CD4-positive, alpha-beta T cell (primary cell): ENCODE data around the gene ADGRD2. TPM values are rescaled to one million over a fixed set of nuclear protein-coding genes. Genes with fewer than 3 reads are reported as not detected.

Source experiments
- ATAC-seq: fragments of 200-7000 bp; cut with Tn5 transposase; one replicate; pipeline ENCODE4 v1.10.0; 2022; ENCODE audit warnings: mild to moderate bottlenecking; ENCODE audit not compliant: poor library complexity
- CTCF ChIA-PET: fragments of 350-600 bp; sonication (Branson Sonifier 250); formaldehyde crosslinking; loops from one replicate; lab custom pipeline; 2021; ENCODE audit warnings: antibody characterized with exemption, inconsistent platforms; lab: Charles Lee
- POLR2A ChIA-PET: fragments of 350-600 bp; sonication (Branson Sonifier 250); formaldehyde crosslinking; loops from one replicate; lab custom pipeline; 2021; ENCODE audit warnings: antibody characterized with exemption, inconsistent platforms; lab: Charles Lee
- DNase-seq, 14 experiments: peaks; one replicate each; pipeline ENCODE4 v3.0.0-alpha.2; 2013 to 2020; ENCODE audit warnings: mixed read lengths in 2 of 14
- H3K27ac ChIP-seq, 2 donors: one replicate each; pipeline versions ENCODE4 v1.5.1 to v1.7.0; 2013; ENCODE audit warnings: low read length in 2 of 2, low read depth in 1 of 2, mild to moderate bottlenecking in 1 of 2
- H3K27me3 ChIP-seq, 2 experiments: 1 replicate in 1 of 2; 2 replicates in 1 of 2; pipeline versions ENCODE4 v1.6.1 to v1.7.0; 2013; ENCODE audit warnings: low read length in 2 of 2, control low read depth in 1 of 2, mild to moderate bottlenecking in 1 of 2, moderate library complexity in 1 of 2; ENCODE audit not compliant: insufficient read depth in 2 of 2, control insufficient read depth in 1 of 2
- H3K36me3 ChIP-seq: one replicate; pipeline ENCODE4 v1.6.1; 2013; ENCODE audit warnings: low read length, control low read depth; ENCODE audit not compliant: insufficient read depth
- H3K4me1 ChIP-seq: one replicate; pipeline ENCODE4 v1.6.1; 2013; ENCODE audit warnings: low read length, control low read depth; ENCODE audit not compliant: insufficient read depth
- H3K4me3 ChIP-seq: one replicate; pipeline ENCODE4 v1.5.1; 2013; ENCODE audit warnings: mild to moderate bottlenecking, low read length, moderate library complexity
- H3K9me3 ChIP-seq, 2 experiments: 1 replicate in 1 of 2; 2 replicates in 1 of 2; pipeline versions ENCODE4 v1.6.1 to v1.7.0; 2013; ENCODE audit warnings: low read length in 2 of 2, mild to moderate bottlenecking in 2 of 2, control low read depth in 1 of 2, moderate library complexity in 1 of 2; ENCODE audit not compliant: control insufficient read depth in 1 of 2, insufficient read depth in 1 of 2
- H3K27ac Mint-ChIP-seq: one replicate; pipeline ENCODE4 v1.8.0; 2020; ENCODE audit warnings: mixed read lengths
- H3K27me3 Mint-ChIP-seq: one replicate; pipeline ENCODE4 v1.8.0; 2021; ENCODE audit warnings: mixed read lengths
- H3K36me3 Mint-ChIP-seq: one replicate; pipeline ENCODE4 v1.8.0; 2021; ENCODE audit warnings: low read depth, mixed read lengths
- H3K4me1 Mint-ChIP-seq: one replicate; pipeline ENCODE4 v1.8.0; 2021; ENCODE audit warnings: low read depth, mixed read lengths
- H3K4me3 Mint-ChIP-seq: one replicate; pipeline ENCODE4 v1.8.0; 2020; ENCODE audit warnings: mild to moderate bottlenecking, mixed read lengths
- H3K9me3 Mint-ChIP-seq: one replicate; pipeline ENCODE4 v1.8.0; 2020; ENCODE audit warnings: mixed read lengths
- CTCF ChIP-seq: fragments of 200-600 bp; IDR thresholded peaks from one replicate; pipeline ENCODE4 v1.8.0; 2022; ENCODE audit warnings: antibody characterized with exemption, mild to moderate bottlenecking
- intact Hi-C, 2 experiments: fragments of 100-400 bp; cut with DNase I in 1 of 2; cut with micrococcal nuclease in 1 of 2; formaldehyde crosslinking; loops; one replicate each; pipeline versions ENCODE4 v1.15.1 to v1.9.0; 2023 to 2025; cut with DNase I, micrococcal nuclease
- total RNA-seq, 174 experiments: library from RNA in 2 of 174; stranded (reverse) in 2 of 174; gene quantifications; one replicate each; pipeline ENCODE4 v1.2.3 and lab custom pipeline; 2021 to 2026

The ADGRD2 gene
- total RNA-seq, 2 experiments from 2014 or later: not detected

GRCh38 chr9:124511891-124512805 is 61.9 kb downstream of the ADGRD2 start:
- H3K36me3 Mint-ChIP-seq: no peaks in the 10 kb centered on the region
- Histone ChIP-seq H3K9me3 (peaks cover 0 to 2% of the 10 kb centered on the region in 2 experiments), H3K4me3 (no peak overlapping the region), H3K4me1 (no peaks in the 10 kb centered on the region), H3K27me3 (peaks cover 0 to 9% of the 10 kb centered on the region in 2 experiments), H3K36me3 (no peaks in the 10 kb centered on the region), H3K27ac (no peak overlapping the region)
- H3K27me3 Mint-ChIP-seq: no peaks in the 10 kb centered on the region
- H3K4me1 Mint-ChIP-seq: no peaks in the 10 kb centered on the region
- CTCF ChIA-PET: no interaction called here
- no peak for TF ChIP-seq CTCF
- H3K9me3 Mint-ChIP-seq: no peaks in the 10 kb centered on the region
- H3K27ac Mint-ChIP-seq: no peak overlapping the region
- no peak for ATAC-seq
- intact Hi-C loops: no loop called here
- no peak overlapping the region for H3K4me3 Mint-ChIP-seq
- POLR2A ChIA-PET: no interaction called here
- no peak for DNase-seq

GRCh38 chr9:124512806-124513204 is 62.6 kb downstream of the ADGRD2 start:
- POLR2A ChIA-PET: no interaction called here

GRCh38 chr9:124513376-124513994 is 63.2 kb downstream of the ADGRD2 start:
- H3K27ac ChIP-seq: no peak overlapping the region
- H3K9me3 ChIP-seq: peaks cover 0 to 5% of the 10 kb centered on the region in 2 experiments
- ChIA-PET CTCF (no interaction called here), POLR2A (no interaction called here)
- ATAC-seq: no peak
- TF ChIP-seq CTCF: no peak
- no peak overlapping the region for H3K4me3 ChIP-seq
- no peaks in the 10 kb centered on the region for H3K4me1 ChIP-seq
- H3K27ac Mint-ChIP-seq: no peak overlapping the region
- H3K36me3 ChIP-seq: no peaks in the 10 kb centered on the region
- intact Hi-C loops: no loop called here
- no peak for DNase-seq
- no peaks in the 10 kb centered on the region for H3K36me3 Mint-ChIP-seq
- H3K4me1 Mint-ChIP-seq: no peaks in the 10 kb centered on the region
- no peaks in the 10 kb centered on the region for H3K9me3 Mint-ChIP-seq
- H3K27me3 Mint-ChIP-seq: no peaks in the 10 kb centered on the region
- H3K27me3 ChIP-seq: no peaks in the 10 kb centered on the region
- no peak overlapping the region for H3K4me3 Mint-ChIP-seq

More at GRCh38 chr9:124512806-124513204, 62.6 kb downstream of the ADGRD2 start:
- H3K4me3 Mint-ChIP-seq: no peak overlapping the region
- no peaks in the 10 kb centered on the region for H3K4me1 Mint-ChIP-seq
- no peaks in the 10 kb centered on the region for H3K27me3 Mint-ChIP-seq
- H3K36me3 Mint-ChIP-seq: no peaks in the 10 kb centered on the region
- Histone ChIP-seq H3K27me3 (peaks cover 0 to 5% of the 10 kb centered on the region in 2 experiments), H3K36me3 (no peaks in the 10 kb centered on the region), H3K4me3 (no peak overlapping the region), H3K27ac (no peak overlapping the region), H3K4me1 (no peaks in the 10 kb centered on the region), H3K9me3 (peaks cover 0 to 5% of the 10 kb centered on the region in 2 experiments)
- no peak for TF ChIP-seq CTCF
- ATAC-seq (no peak), DNase-seq (no peak)
- no peak overlapping the region for H3K27ac Mint-ChIP-seq
- CTCF ChIA-PET: no interaction called here
- H3K9me3 Mint-ChIP-seq: no peaks in the 10 kb centered on the region
- intact Hi-C loops: no loop called here
